Measurements from ENCODE around the gene FIBP. TPM values are rescaled to one million over a fixed set of nuclear protein-coding genes. Genes with fewer than 3 reads are reported as not detected.

FIBP gene
- total and polyA plus RNA-seq, 10 of the 15 experiments (the other 5 are each of a cell fraction or from before 2014, with no cell fraction given) = 65.1 to 182 (median 94.6) TPM

DNA sequence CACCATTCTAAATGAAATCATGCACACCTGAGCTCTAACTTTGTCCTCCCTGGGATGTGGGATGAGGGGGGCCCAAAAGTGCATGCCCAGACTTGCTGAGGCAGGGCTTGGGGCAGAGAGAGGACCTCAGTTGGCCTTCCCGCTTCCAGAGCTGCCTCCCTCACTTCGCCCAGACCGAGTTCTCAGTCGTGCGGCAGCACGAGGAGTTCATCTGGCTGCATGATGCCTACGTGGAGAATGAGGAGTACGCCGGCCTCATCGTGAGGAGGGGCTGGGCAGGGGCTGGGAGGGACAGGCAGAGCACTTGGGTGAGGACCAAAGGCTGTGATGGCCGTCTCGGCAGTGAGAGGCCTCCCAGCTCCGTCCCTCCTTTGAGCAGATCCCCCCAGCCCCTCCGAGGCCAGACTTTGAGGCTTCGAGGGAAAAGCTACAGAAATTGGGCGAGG is 38.5 kb downstream of the FIBP start:
- ATAC-seq (no peak), FAIRE-seq (no peak), DNase-seq (ENCODE audit: low read depth, low spot score) (no peak)
- ChIA-PET RAD21 (ENCODE audit: unreplicated experiment) (no interaction called here), SMC1A (ENCODE audit: uncharacterized antibody, unreplicated experiment) (interaction anchor here (1.2 kb wide), 1 partner anchor 17 kb away, joined by 3 read pairs; the partner anchor contains the start of gene SNX32), CTCF (interaction anchor here (0.7 to 3.8 kb wide), 4 partner anchors 10 to 48 kb away, joined by 3 to 17 read pairs (median 4); no protein-coding TSS in a partner anchor), POLR2A (interaction anchor here (0.7 kb wide), 1 partner anchor 12 kb away, joined by 3 read pairs; no protein-coding TSS in a partner anchor)
- 78% methylated on average over 16 of the region's 16 CpGs for WGBS (ENCODE audit: insufficient coverage, insufficient replicate concordance, low lambda C conversion rate, missing lambda C conversion rate)
- H3K36me3 ChIP-seq (ENCODE audit: control insufficient read depth in 2 of 2, insufficient read depth in 2 of 2, low read length in 1 of 2) = peaks cover 22 to 26% of the 10 kb centered on the region in 2 experiments; a peak in 3 of 4 replicates
- intact Hi-C loops (cut with micrococcal nuclease; ENCODE audit: unreplicated experiment) (no loop called here), in situ Hi-C loops (cut with MboI) (loop anchor here (25.0 kb wide), 1 partner anchor 1612 kb away; the partner anchor contains the start of genes DNAJC4, FKBP2, NUDT22 and PPP1R14B)
- no peaks in the 10 kb centered on the region for H3K4me1 ChIP-seq (ENCODE audit: control insufficient read depth, insufficient read depth, low read length)
- no peaks in the 10 kb centered on the region for H3K27me3 ChIP-seq (replicated peaks in 1 of 2; ENCODE audit: control insufficient read depth in 2 of 2, insufficient read depth in 2 of 2, low read length in 1 of 2)
- H3K4me2 ChIP-seq (ENCODE audit: control insufficient read depth, insufficient read depth) = no peak overlapping the region
- no peak overlapping the region for H3K27ac ChIP-seq (ENCODE audit: control insufficient read depth, insufficient read depth)
- peaks cover 13% of the 10 kb centered on the region; the same call in 1 of the 2 replicates for H4K20me1 ChIP-seq (ENCODE audit: control insufficient read depth, insufficient read depth)
- H2AFZ ChIP-seq (ENCODE audit: control insufficient read depth, low read depth, low read length) = no peak overlapping the region
- H3K79me2 ChIP-seq (ENCODE audit: control insufficient read depth, insufficient read depth, low read length) = peaks cover 9% of the 10 kb centered on the region
- peaks cover 2% of the 10 kb centered on the region; the same call in 2 of the 3 replicates for H3K9me3 ChIP-seq (replicated peaks; ENCODE audit: control insufficient read depth, insufficient read depth, low read length)
- no TSS peak for BruUV-seq (replicated peaks)
- TF ChIP-seq ZNF384 (IDR thresholded peaks at IDR 0.05; ENCODE audit: borderline replicate concordance, low read depth, low read length) = no peak
- no peak for TF ChIP-seq SREBF1 (IDR thresholded peaks at IDR 0.05; ENCODE audit: low read length)
- TF ChIP-seq ZBED1 (IDR thresholded peaks at IDR 0.05; ENCODE audit: borderline replicate concordance) = no peak
- TF ChIP-seq POLR2A (IDR thresholded peaks at IDR 0.05; ENCODE audit: low read depth, low read length) = peak; percentile 23; the same call in 1 of the 2 replicates
- TF ChIP-seq, protein P1, sequence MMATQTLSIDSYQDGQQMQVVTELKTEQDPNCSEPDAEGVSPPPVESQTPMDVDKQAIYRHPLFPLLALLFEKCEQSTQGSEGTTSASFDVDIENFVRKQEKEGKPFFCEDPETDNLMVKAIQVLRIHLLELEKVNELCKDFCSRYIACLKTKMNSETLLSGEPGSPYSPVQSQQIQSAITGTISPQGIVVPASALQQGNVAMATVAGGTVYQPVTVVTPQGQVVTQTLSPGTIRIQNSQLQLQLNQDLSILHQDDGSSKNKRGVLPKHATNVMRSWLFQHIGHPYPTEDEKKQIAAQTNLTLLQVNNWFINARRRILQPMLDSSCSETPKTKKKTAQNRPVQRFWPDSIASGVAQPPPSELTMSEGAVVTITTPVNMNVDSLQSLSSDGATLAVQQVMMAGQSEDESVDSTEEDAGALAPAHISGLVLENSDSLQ (IDR thresholded peaks at IDR 0.05) = no peak
- TF ChIP-seq RFX5 (IDR thresholded peaks at IDR 0.05; ENCODE audit: low read depth, low read length) = no peak
- TF ChIP-seq MTA2 (IDR thresholded peaks at IDR 0.05; ENCODE audit: low read depth) = no peak
- H3K9ac ChIP-seq (ENCODE audit: control insufficient read depth, insufficient read depth, low read length) = no peak overlapping the region
- H3K4me3 ChIP-seq = no peak overlapping the region

Measured in GM12878 (cell line).